LoVo (cell line): Measurements from ENCODE around the gene OPN4.

Experiments
- DNase-seq: peaks from one replicate; pipeline ENCODE4 v3.0.0-alpha.2; 2016; ENCODE audit warnings: low spot score

OPN4 gene

GRCh38 chr10:86662186-86663045 is 8.1 kb downstream of the OPN4 start:
- no peak for DNase-seq

- no peak for DNase-seq
Measured at GRCh38 chr10:86663046-86663345, 8.6 kb downstream of the OPN4 start.

GRCh38 chr10:86663576-86664339 is 9.4 kb downstream of the OPN4 start:
- no peak for DNase-seq

DNA sequence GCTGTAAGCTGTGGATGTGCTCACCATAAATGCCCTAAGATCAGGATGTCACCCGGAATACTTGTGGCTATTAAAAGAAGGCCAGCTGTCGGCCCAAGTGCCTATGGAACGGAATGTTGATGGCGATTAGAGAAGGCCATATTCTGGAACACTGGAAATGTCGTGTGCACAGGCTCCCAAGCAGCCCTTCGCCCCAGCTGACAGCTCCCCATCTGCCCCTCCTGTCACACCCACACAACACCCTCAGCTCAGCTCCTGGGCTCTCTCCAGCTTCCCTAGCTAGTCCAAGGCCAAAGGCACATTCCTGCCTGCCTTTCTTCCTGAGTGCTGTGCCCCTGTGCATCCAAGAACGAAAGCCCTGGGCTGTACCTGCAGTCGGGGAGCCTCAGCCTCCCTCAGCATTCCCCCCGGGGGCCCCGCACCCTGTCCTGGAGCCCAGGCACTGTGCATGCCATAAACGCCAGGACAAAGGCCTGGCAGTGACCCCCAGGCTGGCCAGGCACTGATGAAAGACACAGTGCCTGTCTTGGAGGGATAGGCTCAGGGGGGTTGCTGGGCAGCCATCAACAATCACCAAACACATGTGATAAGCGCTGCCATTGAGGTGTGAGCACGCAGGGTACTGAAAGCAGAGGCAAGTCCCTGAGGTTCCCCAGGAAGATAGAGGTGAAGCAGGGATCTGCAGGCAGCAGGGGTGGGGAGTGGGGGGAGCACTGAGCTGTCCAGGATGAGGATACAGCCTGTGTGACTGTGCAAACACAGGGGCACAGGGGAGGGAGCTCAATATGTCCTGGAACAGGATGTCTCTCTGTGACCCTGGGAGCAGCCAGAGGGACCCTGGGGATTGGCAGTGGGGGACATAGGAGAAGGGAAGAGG is 10.2 kb downstream of the OPN4 start:
- DNase-seq, result no peak

- DNase-seq, result no peak
Measured at GRCh38 chr10:86665218-86665607, 10.9 kb downstream of the OPN4 start.

GRCh38 chr10:86665868-86666267 is 11.5 kb downstream of the OPN4 start:
- no peak for DNase-seq

DNA sequence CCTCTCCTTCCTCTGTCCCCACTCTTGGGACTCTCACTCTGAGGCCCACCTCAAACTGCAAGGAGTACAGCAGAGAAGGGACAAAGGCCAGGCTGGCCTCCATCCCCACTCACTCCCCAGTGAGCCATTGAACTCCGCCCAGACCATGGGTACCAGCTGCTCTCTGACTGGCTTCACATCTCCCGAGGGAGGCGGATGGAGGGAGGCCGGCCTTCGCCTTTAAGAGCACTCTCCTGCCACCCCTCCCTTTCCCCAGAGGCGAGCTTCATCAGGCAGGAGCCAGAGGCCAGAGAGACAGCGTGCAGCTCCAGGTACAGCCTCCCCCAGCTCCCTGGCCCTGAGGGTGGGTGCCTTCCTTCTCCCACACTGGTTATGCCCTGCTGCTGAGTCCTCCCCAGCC is 12.2 kb downstream of the OPN4 start:
- DNase-seq, result no peak

- DNase-seq, result no peak
Measured at GRCh38 chr10:86667421-86668181, 13.3 kb downstream of the OPN4 start.

GRCh38 chr10:86668297-86669165 is 14.2 kb downstream of the OPN4 start, which contains the start of gene LDB3:
Gene LDB3, plus strand, starts transcription at chr10:86668511. Its CDS starts 181 bp downstream, at chr10:86668692.
- no peak for DNase-seq

DNA sequence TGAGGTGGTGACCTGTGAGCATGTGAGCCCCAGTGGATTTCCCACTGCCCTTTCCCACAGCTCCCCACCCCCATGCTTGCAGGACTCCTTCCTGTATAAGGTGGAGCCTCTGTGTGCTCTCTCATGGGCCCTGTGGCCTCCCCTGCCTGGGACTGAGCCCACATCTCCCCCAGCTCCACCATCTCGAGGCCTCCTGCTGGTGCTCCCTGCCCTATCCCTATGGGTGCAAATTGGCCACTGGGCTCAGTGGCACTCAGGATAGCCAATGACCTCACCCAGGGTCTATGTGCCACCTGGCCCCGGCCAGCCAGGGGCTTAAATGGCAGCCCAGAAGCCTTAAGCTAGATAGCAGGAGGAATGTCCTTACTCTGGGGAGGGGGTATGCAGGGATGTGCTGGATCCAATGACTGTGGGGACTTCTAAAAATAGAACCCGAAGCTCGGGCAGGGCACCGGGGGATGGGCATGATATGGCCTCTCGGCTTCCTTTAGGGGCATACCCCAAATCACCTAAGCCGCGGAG is 16.0 kb downstream of the OPN4 start:
- DNase-seq, result no peak

DNA sequence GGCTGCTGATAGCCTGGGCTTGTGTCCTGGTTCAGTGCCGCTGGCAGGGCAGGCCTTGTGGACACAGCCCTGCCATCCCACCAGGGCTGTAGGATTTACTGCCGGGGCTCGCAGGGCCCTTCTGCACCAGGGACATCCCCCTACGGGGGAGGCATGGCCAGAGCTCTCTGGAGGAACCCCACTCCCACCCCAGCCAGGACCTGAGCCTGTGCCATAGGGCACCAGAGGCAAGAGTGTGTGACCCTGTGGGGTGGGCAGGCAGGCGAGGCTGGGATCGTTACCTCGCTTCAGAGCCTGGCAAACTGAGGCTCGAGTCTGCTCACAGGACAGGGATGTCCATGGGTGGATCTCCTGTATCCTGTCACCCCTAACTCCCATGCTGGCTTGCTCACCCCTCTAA is 16.5 kb downstream of the OPN4 start:
- DNase-seq, result no peak

- no peak for DNase-seq
Measured at GRCh38 chr10:86671419-86671818, 17.1 kb downstream of the OPN4 start.

- no peak for DNase-seq
Measured at GRCh38 chr10:86671985-86672710, 17.8 kb downstream of the OPN4 start.

- no peak for DNase-seq
Measured at GRCh38 chr10:86673216-86673826, 19.0 kb downstream of the OPN4 start.

DNA sequence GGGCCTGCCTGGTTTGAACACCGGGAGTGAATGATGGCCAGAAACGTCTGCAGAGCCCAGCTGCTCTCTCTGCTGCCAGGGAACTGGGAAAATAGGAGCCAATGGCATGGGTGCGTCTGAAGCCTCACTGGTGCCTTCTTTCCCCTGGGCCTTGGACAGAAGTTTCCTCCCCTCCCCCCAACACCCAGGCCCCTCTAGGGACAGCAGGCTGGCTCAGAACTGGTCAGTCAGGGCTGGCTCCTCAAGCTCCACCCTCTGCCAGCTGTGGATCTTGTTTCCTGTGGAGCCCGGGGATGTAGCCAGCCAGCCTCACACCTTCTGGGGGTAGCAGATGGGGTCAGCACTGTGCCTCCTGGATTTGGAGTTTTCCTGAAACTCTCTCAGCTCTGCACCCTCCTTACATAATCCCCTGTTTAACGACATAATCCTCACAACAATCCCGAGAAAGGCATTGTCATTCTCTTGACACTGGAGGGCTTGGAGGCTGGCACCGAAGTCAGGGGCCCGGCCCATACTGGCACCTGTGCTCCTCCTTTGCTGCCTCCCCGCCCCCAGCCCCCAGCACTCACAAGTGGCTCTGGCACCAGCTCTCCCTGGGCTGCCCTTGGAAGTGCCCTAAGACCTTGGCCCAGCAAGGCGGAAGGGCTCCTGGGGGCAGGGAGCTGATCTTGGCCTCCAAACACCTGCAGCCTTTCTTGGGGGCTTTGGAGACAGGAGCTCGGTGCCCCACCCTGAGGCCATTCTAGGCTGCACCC is 19.7 kb downstream of the OPN4 start:
- DNase-seq, result no peak

DNA sequence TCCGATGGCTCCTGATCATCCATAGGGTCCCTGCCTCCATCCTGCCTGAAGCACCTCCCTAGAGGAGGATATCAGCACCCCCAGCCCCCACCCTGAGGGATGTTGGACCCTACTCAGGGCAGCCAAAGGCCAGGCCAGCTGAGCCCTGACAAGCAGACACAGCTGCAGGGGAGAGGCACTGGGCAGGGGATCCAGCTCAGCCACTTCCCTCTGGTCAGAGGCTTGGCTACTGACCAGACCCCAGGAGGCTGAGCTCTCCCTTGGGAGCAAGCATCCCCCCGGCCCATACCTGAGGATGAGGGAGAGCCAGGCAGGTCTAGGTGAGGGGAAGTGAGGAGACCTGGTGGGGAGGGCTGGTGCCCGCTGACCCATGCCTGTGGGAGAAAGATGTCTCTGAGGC is 20.6 kb downstream of the OPN4 start:
- DNase-seq, result no peak

DNA sequence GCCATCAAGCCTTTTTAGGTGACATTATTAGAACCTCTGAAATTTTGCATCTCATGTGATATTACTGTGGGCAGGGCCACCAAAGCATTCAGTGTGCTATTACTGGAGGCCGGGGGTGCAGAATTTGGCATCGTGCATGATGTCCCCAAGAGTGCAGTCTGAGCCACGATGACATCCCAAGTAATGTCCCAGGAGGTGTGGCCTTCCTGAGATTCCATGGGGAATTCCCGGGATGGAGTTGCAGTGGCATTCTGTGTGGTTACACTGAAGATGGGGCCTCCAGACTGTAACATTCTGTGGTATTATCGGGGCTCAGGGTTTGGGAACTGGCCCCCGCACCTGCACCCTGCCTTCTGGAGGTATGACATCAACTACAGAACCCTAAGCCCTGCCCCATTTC is 23.0 kb downstream of the OPN4 start:
- DNase-seq, result no peak

DNA sequence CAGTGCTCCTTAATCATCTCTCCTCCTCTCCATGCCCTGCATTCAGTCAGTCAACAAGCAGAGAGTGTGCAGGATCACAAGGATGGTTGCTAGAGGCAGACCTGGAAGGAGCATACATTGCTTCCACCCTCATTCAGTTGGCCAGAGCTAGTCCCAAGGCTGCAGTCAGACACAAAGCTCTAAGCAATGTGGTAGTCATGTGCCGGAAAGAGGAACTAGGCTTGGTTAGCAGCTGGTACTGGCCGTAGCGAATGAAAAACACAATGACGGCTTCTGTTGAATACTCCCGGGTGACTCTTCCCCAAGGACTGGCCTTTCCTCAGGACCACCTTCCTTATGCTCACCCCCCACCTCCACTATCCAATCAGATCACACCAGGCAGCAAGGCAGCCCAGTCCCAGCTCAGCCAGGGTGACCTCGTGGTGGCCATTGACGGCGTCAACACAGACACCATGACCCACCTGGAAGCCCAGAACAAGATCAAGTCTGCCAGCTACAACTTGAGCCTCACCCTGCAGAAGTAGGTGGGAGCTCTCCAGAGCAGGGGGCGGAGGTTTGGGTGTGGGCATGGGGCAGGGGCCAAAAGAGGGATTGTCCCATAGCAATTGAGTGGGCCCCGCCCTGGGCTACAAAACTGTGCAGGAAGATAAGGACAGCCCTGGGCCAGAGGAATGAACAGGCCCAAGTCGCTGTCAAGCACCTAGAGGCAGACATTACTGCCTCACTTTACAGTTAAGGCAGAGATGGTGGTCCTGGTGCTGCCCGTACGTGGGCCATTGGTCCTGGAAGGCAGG is 24.8 kb downstream of the OPN4 start:
- DNase-seq, result no peak
